GM18505 (cell line): Measurements from ENCODE around the gene PRRG4.
"Not testable (repeated sequence)": the region's sequence is repeated elsewhere in the genome, so short reads cannot be mapped to it uniquely, and the experiment has no call there.

ENCODE experiments used
- ATAC-seq: cut with Tn5 transposase; IDR thresholded peaks from one replicate; pipeline ENCODE4 v1.9.1; 2021; ENCODE audit not compliant: unreplicated experiment
- POLR2A ChIP-seq: IDR thresholded peaks from 4 replicates; pipeline ENCODE4 v1.6.1; 2011; ENCODE audit warnings: borderline replicate concordance; ENCODE audit not compliant: insufficient read depth, insufficient read length; ENCODE audit errors: extremely low read depth

Gene PRRG4

GRCh38 chr11:32884770-32885384, 55.1 kb downstream of the PRRG4 start:
- ATAC-seq = no peak
- TF ChIP-seq POLR2A = no peak

- no peak for TF ChIP-seq POLR2A
- no peak for ATAC-seq
Observed at GRCh38 chr11:32885556-32885955, 55.8 kb downstream of the PRRG4 start.

GRCh38 chr11:32886180-32886579, 56.5 kb downstream of the PRRG4 start:
- no peak for ATAC-seq
- no peak for TF ChIP-seq POLR2A

GRCh38 chr11:32887707-32888383, 58.1 kb downstream of the PRRG4 start:
- not testable (repeated sequence) for ATAC-seq

DNA sequence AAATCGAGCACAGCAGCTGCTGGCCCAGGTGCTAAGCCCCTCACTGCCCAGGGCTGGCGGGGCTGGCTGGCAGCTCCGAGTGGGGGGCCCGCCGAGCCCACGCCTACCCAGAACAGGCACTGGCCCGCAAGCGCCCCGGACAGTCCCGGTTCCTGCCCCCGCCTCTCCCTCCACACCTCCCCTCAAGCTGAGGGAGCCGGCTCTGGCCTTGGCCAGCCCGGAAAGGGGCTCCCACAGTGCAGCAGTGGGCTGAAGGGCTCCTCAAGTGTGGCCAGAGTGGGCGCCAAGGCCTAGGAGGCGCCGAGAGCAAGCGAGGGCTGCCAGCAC, 58.6 kb downstream of the PRRG4 start:
- ATAC-seq = not testable (repeated sequence)

DNA sequence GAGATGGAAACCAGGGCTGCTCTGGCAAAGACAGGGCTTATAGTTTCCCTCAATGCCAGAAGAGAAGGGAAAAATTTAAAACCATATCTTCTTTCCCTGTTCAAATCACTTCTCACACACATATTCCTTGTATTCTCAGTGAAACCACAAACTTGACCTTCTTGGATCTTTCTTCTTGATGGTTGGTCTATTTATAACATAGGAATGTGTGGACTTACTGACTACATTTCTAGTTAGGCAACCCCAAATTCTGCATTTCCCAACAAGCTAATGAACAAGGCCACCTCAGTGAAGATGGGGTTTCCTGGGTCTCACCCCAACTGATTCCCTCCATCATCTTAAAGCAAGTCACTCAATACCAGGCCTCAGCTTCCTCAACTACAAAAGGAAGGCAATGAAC, 59.1 kb downstream of the PRRG4 start:
- no peak for ATAC-seq
- TF ChIP-seq POLR2A = no peak

DNA sequence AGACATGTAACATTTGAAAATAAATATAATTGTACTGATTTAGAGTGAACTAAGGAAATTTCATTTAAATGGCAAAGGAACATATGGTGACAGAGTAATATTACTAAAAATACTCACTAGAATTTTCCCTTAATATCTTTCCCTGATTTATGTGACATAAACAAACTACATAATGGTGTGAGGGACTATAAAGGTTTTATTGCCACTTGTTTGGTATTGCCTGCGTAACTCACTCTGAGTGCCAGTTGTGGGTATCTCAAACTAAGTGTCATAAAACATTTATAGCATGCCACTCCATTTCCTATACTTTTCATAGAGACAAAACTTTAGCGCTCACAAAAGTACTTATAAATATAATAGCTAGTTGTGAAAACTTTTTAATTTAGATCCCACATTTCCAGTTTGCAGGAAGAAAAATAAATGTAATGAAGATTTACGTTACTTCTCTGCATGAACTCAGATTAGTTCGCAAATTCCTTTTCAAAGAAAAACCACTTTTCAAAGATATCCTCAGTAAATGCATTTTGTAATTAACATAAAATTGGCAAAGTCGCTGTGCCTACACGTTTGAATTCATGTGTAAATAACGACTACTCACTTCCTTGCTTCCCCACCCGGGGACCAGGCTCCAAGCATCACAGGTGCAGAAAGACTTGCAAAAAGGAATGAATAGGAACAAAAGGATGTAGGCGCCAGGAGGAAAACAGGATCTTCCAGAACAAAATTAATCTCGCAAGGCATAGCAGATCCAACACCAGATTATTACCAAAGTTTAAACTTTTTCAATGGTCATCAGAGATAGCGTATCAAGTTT, 61.3 kb downstream of the PRRG4 start:
- no peak for ATAC-seq
- TF ChIP-seq POLR2A = no peak

GRCh38 chr11:32891657-32892354, 62.1 kb downstream of the PRRG4 start:
- ATAC-seq = no peak
- TF ChIP-seq POLR2A = no peak

GRCh38 chr11:32892355-32893092, 62.8 kb downstream of the PRRG4 start, which contains the start of gene QSER1:
QSER1 (plus strand) TSS chr11:32892811; CDS start chr11:32893126, 315 bp downstream.
- TF ChIP-seq POLR2A = peak; percentile 92
- peak; percentile 64 for ATAC-seq

DNA sequence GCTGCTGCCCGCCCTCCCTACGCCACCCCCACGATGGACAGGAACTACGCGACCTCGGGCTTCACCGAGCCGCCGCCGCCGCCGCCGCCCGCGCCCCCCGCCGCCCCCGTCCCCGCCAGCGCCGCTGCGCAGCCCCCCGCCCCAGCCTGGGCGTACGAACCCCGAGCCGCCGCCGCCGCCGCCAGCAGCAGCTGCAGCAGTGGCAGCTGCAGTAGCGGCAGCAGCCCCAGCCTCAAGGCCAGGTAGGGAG, 63.3 kb downstream of the PRRG4 start:
- TF ChIP-seq POLR2A = no peak
- ATAC-seq = no peak

DNA sequence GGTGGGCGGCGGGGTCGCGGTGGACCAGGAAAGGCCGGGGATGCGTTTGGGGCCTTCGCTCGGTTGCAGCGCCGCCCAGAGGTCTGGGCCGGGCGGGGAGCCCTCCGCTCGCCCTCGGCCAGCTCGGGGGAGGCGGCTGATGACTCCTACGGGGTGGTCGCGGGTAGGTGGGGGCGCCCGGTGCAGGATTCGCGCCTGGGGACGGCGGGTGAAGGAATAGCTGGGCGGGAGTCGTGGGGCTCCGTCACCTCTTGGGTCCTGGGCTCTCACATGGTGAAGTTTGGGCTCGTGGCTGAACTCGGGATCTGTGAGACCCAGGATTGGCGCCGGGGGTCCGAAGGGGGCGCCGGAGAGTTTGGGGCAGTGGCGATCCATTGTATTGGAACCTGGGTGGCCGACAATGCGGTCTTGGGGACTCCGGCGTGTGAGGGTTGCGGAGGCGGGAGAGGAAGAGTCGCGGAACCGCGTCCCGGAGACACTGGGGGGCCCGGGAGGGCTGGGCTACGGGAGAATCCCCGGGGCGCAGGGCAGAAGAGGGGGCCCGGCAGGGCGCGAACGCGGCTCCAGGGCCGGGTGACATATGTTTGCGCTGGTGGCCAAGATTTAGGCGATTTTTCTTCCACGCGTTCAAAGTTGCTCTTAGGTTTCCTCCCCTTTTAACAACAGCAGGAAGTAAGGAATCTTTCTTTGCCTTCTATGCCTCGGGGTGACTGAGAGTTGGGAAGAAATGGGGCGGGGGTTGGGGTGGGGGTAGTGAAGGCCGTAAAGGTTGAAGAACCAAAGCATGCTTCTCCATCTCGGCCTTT, 63.8 kb downstream of the PRRG4 start:
- TF ChIP-seq POLR2A = no peak
- ATAC-seq = peak; percentile 42

- TF ChIP-seq POLR2A = no peak
- ATAC-seq = no peak
Observed at GRCh38 chr11:32894149-32894827, 64.6 kb downstream of the PRRG4 start.
